ENCODE data around the gene B3GNT7. TPM values are rescaled to one million over a fixed set of nuclear protein-coding genes. Genes with fewer than 3 reads are reported as not detected.

Gene B3GNT7
- total RNA-seq, 4 donors from 2014 or later: 1.2 to 2.6 (median 1.8) TPM

DNA sequence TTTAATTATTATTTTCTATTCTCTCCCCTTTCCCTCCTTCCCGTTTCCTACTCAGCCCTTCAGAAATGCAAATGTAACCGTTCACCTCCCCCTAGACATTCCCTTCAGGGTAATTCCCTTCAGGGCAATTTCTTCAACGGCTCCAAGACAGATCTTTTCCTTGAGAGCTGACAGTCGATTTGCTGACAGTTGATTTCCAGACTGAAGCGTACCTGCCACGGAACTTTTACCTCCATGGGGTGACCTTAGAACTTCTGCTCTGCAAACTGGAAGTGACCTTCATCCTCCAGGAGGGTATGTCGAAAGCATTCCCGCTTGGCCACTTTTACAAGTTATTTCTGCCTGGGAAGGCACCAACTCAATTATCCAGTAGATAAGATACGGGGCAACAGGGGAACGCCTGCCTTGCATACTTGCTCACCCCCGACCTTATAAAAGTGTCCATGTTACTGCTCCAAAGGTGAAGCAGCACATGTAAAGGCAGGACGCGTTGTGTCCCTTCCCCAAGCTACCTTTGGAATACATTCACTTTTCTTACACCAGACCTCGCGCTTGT, 18.5 kb downstream of the B3GNT7 start:
- no peak for DNase-seq (ENCODE audit: low spot score in 2 of 2)
- no peak for TF ChIP-seq POLR2A (IDR thresholded peaks at IDR 0.05)
- TF ChIP-seq, protein P1, sequence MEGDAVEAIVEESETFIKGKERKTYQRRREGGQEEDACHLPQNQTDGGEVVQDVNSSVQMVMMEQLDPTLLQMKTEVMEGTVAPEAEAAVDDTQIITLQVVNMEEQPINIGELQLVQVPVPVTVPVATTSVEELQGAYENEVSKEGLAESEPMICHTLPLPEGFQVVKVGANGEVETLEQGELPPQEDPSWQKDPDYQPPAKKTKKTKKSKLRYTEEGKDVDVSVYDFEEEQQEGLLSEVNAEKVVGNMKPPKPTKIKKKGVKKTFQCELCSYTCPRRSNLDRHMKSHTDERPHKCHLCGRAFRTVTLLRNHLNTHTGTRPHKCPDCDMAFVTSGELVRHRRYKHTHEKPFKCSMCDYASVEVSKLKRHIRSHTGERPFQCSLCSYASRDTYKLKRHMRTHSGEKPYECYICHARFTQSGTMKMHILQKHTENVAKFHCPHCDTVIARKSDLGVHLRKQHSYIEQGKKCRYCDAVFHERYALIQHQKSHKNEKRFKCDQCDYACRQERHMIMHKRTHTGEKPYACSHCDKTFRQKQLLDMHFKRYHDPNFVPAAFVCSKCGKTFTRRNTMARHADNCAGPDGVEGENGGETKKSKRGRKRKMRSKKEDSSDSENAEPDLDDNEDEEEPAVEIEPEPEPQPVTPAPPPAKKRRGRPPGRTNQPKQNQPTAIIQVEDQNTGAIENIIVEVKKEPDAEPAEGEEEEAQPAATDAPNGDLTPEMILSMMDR (IDR thresholded peaks at IDR 0.05): no peak
- no peak overlapping the region for H3K4me3 ChIP-seq (ENCODE audit: low read depth, poor library complexity, severe bottlenecking)
- intact Hi-C loops (cut with DNase I; ENCODE audit: low total_unique reads): no loop called here
- 68 to 71% methylated on average over 15 of the region's 15 CpGs for WGBS, 2 donors

DNA sequence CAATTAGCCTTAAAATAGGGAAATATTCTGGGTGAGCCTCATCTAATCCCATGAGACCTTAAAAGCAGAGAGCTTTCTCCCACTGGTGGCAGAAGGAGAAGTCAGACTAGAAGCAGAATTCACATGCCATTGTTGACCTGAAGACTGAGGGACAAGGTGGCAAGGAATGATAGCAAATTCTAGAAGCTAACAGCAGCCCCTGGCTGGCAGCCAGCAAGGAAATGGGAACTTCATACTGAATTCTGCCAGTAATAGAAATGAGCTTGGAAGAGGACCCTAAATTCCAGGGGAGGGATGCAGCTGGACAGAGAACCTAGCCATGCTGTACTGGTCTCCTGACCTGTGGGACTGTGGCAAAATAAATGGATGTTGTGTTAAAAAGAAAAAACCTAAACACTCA, 19.5 kb downstream of the B3GNT7 start:
- H3K4me3 ChIP-seq (ENCODE audit: low read depth, poor library complexity, severe bottlenecking): no peak overlapping the region
- no peak for TF ChIP-seq POLR2A (IDR thresholded peaks at IDR 0.05)
- TF ChIP-seq, protein P1 (IDR thresholded peaks at IDR 0.05): no peak
- intact Hi-C loops (cut with DNase I; ENCODE audit: low total_unique reads): no loop called here
- DNase-seq (ENCODE audit: low spot score in 2 of 2): no peak

DNA sequence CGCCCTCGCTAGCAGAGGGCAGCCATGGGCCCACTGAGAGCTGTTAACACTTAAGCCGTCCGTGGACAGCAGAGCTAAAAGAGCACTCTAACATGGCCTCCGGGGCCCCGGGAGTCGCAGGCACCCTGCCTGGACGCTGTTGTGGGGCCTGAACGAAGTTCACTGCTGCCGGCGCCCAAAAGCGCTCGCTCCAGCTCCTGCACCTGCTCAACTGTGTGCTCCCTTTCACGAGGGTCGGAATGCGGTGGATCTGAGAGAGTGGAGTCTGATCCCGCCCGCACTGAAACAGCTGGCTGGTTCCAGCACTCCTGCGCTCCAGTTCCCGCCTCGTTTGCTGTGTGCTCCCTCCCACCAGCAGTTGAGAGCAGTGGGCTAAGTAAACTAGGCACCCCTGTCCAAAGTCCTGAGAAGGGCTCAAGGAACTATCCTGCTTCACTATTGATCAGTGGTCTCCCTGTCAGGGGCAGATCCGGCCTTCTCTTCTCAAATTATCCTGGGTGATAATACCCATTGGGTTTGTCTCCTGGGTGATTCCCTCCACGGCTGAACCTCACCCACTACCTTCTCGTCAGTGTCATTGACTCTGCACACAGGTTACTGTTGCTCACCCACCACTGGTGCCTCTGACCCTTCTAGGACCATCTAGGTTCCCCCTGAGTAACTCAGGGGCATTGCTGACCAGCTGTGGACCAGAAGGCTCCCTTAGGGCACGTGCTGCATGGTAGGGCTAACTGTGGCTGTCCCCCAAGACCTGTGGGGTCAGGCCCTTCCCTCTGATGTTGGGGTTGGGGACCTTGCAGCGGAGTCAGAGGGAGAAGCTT, 23.5 kb downstream of the B3GNT7 start:
- H3K4me3 ChIP-seq (ENCODE audit: low read depth, poor library complexity, severe bottlenecking): no peak overlapping the region
- intact Hi-C loops (cut with DNase I; ENCODE audit: low total_unique reads): no loop called here
- no peak for DNase-seq (ENCODE audit: low spot score in 2 of 2)
- WGBS, 2 donors: 87 to 88% methylated on average over 20 to 26 of the region's 26 CpGs
- TF ChIP-seq, protein P1 (IDR thresholded peaks at IDR 0.05): no peak
- no peak for TF ChIP-seq POLR2A (IDR thresholded peaks at IDR 0.05)

DNA sequence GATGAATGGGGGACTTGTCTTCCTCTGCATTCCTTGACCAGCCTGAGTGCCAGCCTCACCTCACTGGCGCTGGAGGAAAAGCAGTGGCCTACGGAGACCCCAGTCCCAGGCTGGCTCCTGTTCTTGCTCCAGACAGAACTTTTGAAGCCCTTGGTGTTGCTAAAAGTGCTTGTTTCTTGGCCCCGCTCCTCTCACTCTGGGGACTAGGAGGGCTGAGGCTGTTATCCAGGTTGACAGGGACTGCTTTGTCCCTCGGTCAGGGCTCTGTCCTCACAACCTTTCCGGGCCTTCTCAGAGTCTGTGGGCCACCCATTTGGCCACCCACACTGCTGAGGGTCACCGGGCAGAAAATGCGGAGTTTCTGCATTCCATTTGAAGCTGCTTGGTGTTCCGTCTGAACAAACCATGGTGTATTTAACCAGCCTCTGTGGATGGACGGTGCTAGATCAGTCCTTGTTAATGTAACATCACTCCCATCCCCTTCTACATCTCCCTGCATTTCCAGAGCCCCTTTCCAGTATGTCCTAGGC, 25.6 kb downstream of the B3GNT7 start:
- TF ChIP-seq, protein P1 (IDR thresholded peaks at IDR 0.05): no peak
- WGBS, 2 donors: 79 to 81% methylated on average over 9 of the region's 9 CpGs
- intact Hi-C loops (cut with DNase I; ENCODE audit: low total_unique reads): no loop called here
- DNase-seq (ENCODE audit: low spot score in 2 of 2): no peak
- no peak overlapping the region for H3K4me3 ChIP-seq (ENCODE audit: low read depth, poor library complexity, severe bottlenecking)

DNA sequence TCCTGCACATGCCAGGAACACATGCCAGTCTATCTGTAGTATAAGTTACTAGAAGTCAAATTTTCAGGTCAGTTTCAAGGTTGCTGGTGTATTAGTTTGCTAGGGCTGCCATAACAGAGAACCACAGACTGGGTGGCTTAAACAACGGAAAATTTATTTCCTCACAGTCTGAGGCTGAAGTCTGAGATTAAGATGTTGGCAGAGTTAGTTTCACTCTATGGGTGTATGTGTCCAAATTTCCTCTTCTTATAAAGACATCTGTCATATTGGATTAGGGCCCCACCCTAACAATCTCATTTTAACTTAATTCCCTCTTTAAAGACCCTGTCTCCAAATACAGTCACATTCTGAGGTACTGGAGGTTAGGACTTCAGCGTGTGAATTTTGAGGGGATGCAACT, 26.5 kb downstream of the B3GNT7 start:
- intact Hi-C loops (cut with DNase I; ENCODE audit: low total_unique reads): no loop called here
- WGBS, 2 donors: 69 to 81% methylated on average over 2 of the region's 2 CpGs
- no peak overlapping the region for H3K4me3 ChIP-seq (ENCODE audit: low read depth, poor library complexity, severe bottlenecking)
- TF ChIP-seq POLR2A (IDR thresholded peaks at IDR 0.05): no peak
- TF ChIP-seq, protein P1 (IDR thresholded peaks at IDR 0.05): no peak
- DNase-seq (ENCODE audit: low spot score in 2 of 2): no peak

Data from lower leg skin (tissue), 4 donors.